ENCODE data around the gene NXN.
"Not testable (repeated sequence)": the region's sequence is repeated elsewhere in the genome, so short reads cannot be mapped to it uniquely, and the experiment has no call there.

DNA sequence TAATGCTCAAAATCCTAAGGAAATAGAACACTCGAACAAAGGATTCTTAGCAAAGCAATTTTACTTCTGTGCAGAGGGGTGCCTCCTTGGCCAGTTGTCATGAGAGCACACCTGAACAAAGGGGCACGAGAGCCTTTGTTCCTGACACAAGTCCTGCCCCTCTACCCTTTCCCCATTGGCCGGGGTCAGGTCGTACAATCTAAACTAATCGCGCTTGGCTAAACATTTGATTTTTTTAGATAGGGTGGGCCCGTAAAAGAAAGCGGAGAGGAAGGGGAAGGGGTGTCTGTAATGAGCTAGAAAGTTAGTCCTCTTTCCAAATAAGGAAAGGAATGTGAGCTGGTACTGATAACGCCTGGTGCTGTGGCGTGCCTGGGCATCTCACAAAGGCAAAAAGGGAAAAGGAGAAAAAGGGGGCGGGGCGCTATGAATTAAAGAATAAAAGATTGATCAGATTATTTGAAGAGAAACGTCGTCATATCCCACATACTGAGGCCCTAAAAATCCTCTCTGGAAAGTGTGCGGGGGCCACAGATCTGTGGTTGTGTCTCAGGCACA, 223.5 kb downstream of the NXN start:
- not testable (repeated sequence) for TF ChIP-seq CTCF, POLR2A (IDR thresholded peaks at IDR 0.05)
